ENCODE results near the gene SLCO4A1. TPM values are rescaled to one million over a fixed set of nuclear protein-coding genes. Genes with fewer than 3 reads are reported as not detected.

SLCO4A1 gene
- total RNA-seq, 1 donor from 2014 or later: 1.2 TPM

- TF ChIP-seq CTCF (IDR thresholded peaks at IDR 0.05): no peak
- no peak for DNase-seq (ENCODE audit: extremely low spot score, unreplicated experiment)
- H3K36me3 Mint-ChIP-seq (ENCODE audit: unreplicated experiment): no peaks in the 10 kb centered on the region
- no peak overlapping the region for H3K4me3 Mint-ChIP-seq (ENCODE audit: unreplicated experiment)
- peaks cover 34% of the 10 kb centered on the region for H3K27me3 Mint-ChIP-seq (ENCODE audit: unreplicated experiment)
- H3K9me3 Mint-ChIP-seq (ENCODE audit: unreplicated experiment): no peaks in the 10 kb centered on the region
- H3K4me1 Mint-ChIP-seq (ENCODE audit: unreplicated experiment): peaks cover 3% of the 10 kb centered on the region
- no peak overlapping the region for H3K27ac Mint-ChIP-seq (ENCODE audit: unreplicated experiment)
Measured at GRCh38 chr20:62603907-62604785, 38.2 kb upstream of the SLCO4A1 start.

GRCh38 chr20:62604796-62605195 lies 37.5 kb upstream of the SLCO4A1 start:
- H3K27me3 Mint-ChIP-seq (ENCODE audit: unreplicated experiment): peaks cover 37% of the 10 kb centered on the region
- DNase-seq (ENCODE audit: extremely low spot score, unreplicated experiment): no peak
- no peak overlapping the region for H3K4me3 Mint-ChIP-seq (ENCODE audit: unreplicated experiment)

GRCh38 chr20:62605236-62605943 lies 36.9 kb upstream of the SLCO4A1 start:
- Mint-ChIP-seq H3K4me3 (ENCODE audit: unreplicated experiment) (no peak overlapping the region), H3K9me3 (ENCODE audit: unreplicated experiment) (peaks cover under 1% of the 10 kb centered on the region), H3K27me3 (ENCODE audit: unreplicated experiment) (peaks cover 35% of the 10 kb centered on the region), H3K27ac (ENCODE audit: unreplicated experiment) (no peak overlapping the region), H3K4me1 (ENCODE audit: unreplicated experiment) (peaks cover 3% of the 10 kb centered on the region), H3K36me3 (ENCODE audit: unreplicated experiment) (no peaks in the 10 kb centered on the region)
- DNase-seq (ENCODE audit: extremely low spot score, unreplicated experiment): no peak
- TF ChIP-seq CTCF (IDR thresholded peaks at IDR 0.05): no peak

More at GRCh38 chr20:62604796-62605195, 37.5 kb upstream of the SLCO4A1 start:
- no peak for TF ChIP-seq CTCF (IDR thresholded peaks at IDR 0.05)
- no peak overlapping the region for H3K27ac Mint-ChIP-seq (ENCODE audit: unreplicated experiment)
- no peaks in the 10 kb centered on the region for H3K9me3 Mint-ChIP-seq (ENCODE audit: unreplicated experiment)
- H3K4me1 Mint-ChIP-seq (ENCODE audit: unreplicated experiment): peaks cover 3% of the 10 kb centered on the region
- no peaks in the 10 kb centered on the region for H3K36me3 Mint-ChIP-seq (ENCODE audit: unreplicated experiment)

- Mint-ChIP-seq H3K4me3 (ENCODE audit: unreplicated experiment) (no peak overlapping the region), H3K36me3 (ENCODE audit: unreplicated experiment) (no peaks in the 10 kb centered on the region), H3K27ac (ENCODE audit: unreplicated experiment) (no peak overlapping the region), H3K4me1 (ENCODE audit: unreplicated experiment) (peaks cover 3% of the 10 kb centered on the region), H3K27me3 (ENCODE audit: unreplicated experiment) (peaks cover 32% of the 10 kb centered on the region), H3K9me3 (ENCODE audit: unreplicated experiment) (peaks cover 3% of the 10 kb centered on the region)
- no peak for TF ChIP-seq CTCF (IDR thresholded peaks at IDR 0.05)
- no peak for DNase-seq (ENCODE audit: extremely low spot score, unreplicated experiment)
Measured at GRCh38 chr20:62606016-62606415, 36.3 kb upstream of the SLCO4A1 start.
